GM18868 (cell line): ENCODE results near the gene SUPT6H.

Experiments
- ATAC-seq: cut with Tn5 transposase; IDR thresholded peaks from one replicate; pipeline ENCODE4 v1.9.1; 2021; ENCODE audit warnings: mild to moderate bottlenecking, moderate library complexity; ENCODE audit not compliant: unreplicated experiment

SUPT6H gene

GRCh38 chr17:28700278-28700677 is 38.3 kb downstream of the SUPT6H start:
- no peak for ATAC-seq

GRCh38 chr17:28700830-28701492 is 39.0 kb downstream of the SUPT6H start:
- no peak for ATAC-seq

GRCh38 chr17:28702026-28702751 is 40.2 kb downstream of the SUPT6H start:
- no peak for ATAC-seq

GRCh38 chr17:28702752-28703150 is 40.7 kb downstream of the SUPT6H start:
- ATAC-seq, result no peak

- no peak for ATAC-seq
Measured at GRCh38 chr17:28703552-28704218, 41.7 kb downstream of the SUPT6H start.

GRCh38 chr17:28704219-28704858 is 42.3 kb downstream of the SUPT6H start:
- ATAC-seq, result no peak

- ATAC-seq, result no peak
Measured at GRCh38 chr17:28705074-28705659, 43.2 kb downstream of the SUPT6H start.

GRCh38 chr17:28705728-28706334 is 43.8 kb downstream of the SUPT6H start:
- no peak for ATAC-seq

- ATAC-seq, result no peak
Measured at GRCh38 chr17:28706471-28707338, 44.7 kb downstream of the SUPT6H start.

- ATAC-seq, result no peak
Measured at GRCh38 chr17:28707339-28707720, 45.3 kb downstream of the SUPT6H start.

GRCh38 chr17:28710861-28711722 is 49.1 kb downstream of the SUPT6H start:
- peak; percentile 85 for ATAC-seq

GRCh38 chr17:28711723-28712031 is 49.7 kb downstream of the SUPT6H start, which contains the start of gene PROCA1:
Gene PROCA1, minus strand, starts transcription at chr17:28711888. Its CDS starts 228 bp downstream, at chr17:28711660.
- ATAC-seq, result peak; percentile 21

- ATAC-seq, result no peak
Measured at GRCh38 chr17:28712032-28712704, 50.2 kb downstream of the SUPT6H start.

- ATAC-seq, result no peak
Measured at GRCh38 chr17:28712705-28713415, 50.9 kb downstream of the SUPT6H start.

GRCh38 chr17:28714281-28714680 is 52.3 kb downstream of the SUPT6H start:
- no peak for ATAC-seq

- ATAC-seq, result no peak
Measured at GRCh38 chr17:28715217-28715616, 53.2 kb downstream of the SUPT6H start.

GRCh38 chr17:28716740-28717577 is 55.0 kb downstream of the SUPT6H start:
- no peak for ATAC-seq
